Body of pancreas (tissue), 4 donors: Measurements from ENCODE around the gene RHBDL1. TPM values are rescaled to one million over a fixed set of nuclear protein-coding genes. Genes with fewer than 3 reads are reported as not detected.

Experiments
- ATAC-seq: fragments of 150-250 bp; one replicate; pipeline ENCODE4 v1.9.1; 2016
- DNase-seq, 4 donors: peaks; one replicate each; pipeline ENCODE4 v3.0.0-alpha.2; 2019
- H3K27ac ChIP-seq, 4 donors: fragments of 200-600 bp; sonication (generic); 1 replicate in 3 of 4; 2 replicates in 1 of 4; pipeline versions ENCODE4 v1.5.1 to v1.6.1; 2016 to 2019; ENCODE audit warnings: mild to moderate bottlenecking in 1 of 4, mixed read lengths in 1 of 4, moderate library complexity in 1 of 4
- H3K27me3 ChIP-seq, 2 donors: fragments of 200-600 bp; sonication (generic); one replicate each; pipeline ENCODE4 v1.6.0; 2016; ENCODE audit warnings: mild to moderate bottlenecking in 1 of 2
- H3K36me3 ChIP-seq, 2 donors: fragments of 200-600 bp; sonication (generic); replicated peaks in 1 of 2; 2 replicates each; pipeline ENCODE4 v1.5.1; 2016; ENCODE audit warnings: low read depth in 2 of 2; ENCODE audit not compliant: insufficient read depth in 1 of 2
- H3K4me1 ChIP-seq: fragments of 200-600 bp; sonication (generic); one replicate; pipeline ENCODE4 v1.6.0; 2016
- H3K4me3 ChIP-seq, 2 donors: fragments of 200-600 bp; sonication (generic); 1 replicate in 1 of 2; 2 replicates in 1 of 2; pipeline ENCODE4 v1.5.1; 2016 to 2019
- H3K9me3 ChIP-seq, 3 donors: fragments of 200-600 bp; sonication (generic); 1 replicate in 2 of 3; 2 replicates in 1 of 3; pipeline ENCODE4 v1.5.1; 2016
- CTCF ChIP-seq, 7 experiments: fragments of 450-650 bp in 4 of 7; fragments of 200-600 bp in 3 of 7; sonication (generic) in 3 of 7; IDR thresholded peaks; one replicate each; pipeline ENCODE4 v1.5.1; 2016 to 2019; ENCODE audit warnings: antibody characterized with exemption in 7 of 7
- POLR2A ChIP-seq, 3 donors: fragments of 450-650 bp; IDR thresholded peaks; one replicate each; pipeline ENCODE4 v1.6.1; 2016; ENCODE audit warnings: antibody characterized with exemption in 3 of 3, mild to moderate bottlenecking in 2 of 3
- WGBS, 2 donors: methylation state at CpG; one replicate each; pipeline ENCODE4 v1.1.5; 2017; 5-methylcytosine and 5-hydroxymethylcytosine counted together
- intact Hi-C: fragments of 100-400 bp; cut with DNase I; formaldehyde crosslinking; loops from one replicate; pipeline ENCODE4 v1.15.1; 2023
- total RNA-seq, 2 donors: library from RNA; depleted of rRNA; stranded (reverse); fragments of >200 nt; gene quantifications; one replicate each; pipeline ENCODE4 v1.1.0, GENCODE V29; 2016

RHBDL1 gene
- total RNA-seq, 2 donors from 2014 or later = 1.8 to 4.3 TPM

GRCh38 chr16:630815-631405 lies 44.6 kb upstream of the RHBDL1 start, which contains the start of gene WFIKKN1:
TSS of gene WFIKKN1 (plus strand) at chr16:630985. CDS start at chr16:631254, 269 bp downstream.
- H3K4me1 ChIP-seq = peaks cover 27% of the 10 kb centered on the region
- H3K4me3 ChIP-seq = no peak within 1 kb of the TSS
- WGBS, 2 donors = 3 to 8% methylated on average over 4 to 20 of the region's 23 CpGs
- peaks cover 4 to 6% of the 10 kb centered on the region in 2 donors for H3K36me3 ChIP-seq
- no peak for TF ChIP-seq POLR2A (IDR thresholded peaks at IDR 0.05)
- TF ChIP-seq CTCF (IDR thresholded peaks at IDR 0.05) = no peak
- no peaks in the 10 kb centered on the region for H3K27me3 ChIP-seq
- no peak within 1 kb of the TSS for H3K27ac ChIP-seq
- DNase-seq = peak; percentile 52 to 77 (median 62)
- intact Hi-C loops = no loop called here
- peak; percentile 38 for ATAC-seq
- H3K9me3 ChIP-seq = no peaks in the 10 kb centered on the region

DNA sequence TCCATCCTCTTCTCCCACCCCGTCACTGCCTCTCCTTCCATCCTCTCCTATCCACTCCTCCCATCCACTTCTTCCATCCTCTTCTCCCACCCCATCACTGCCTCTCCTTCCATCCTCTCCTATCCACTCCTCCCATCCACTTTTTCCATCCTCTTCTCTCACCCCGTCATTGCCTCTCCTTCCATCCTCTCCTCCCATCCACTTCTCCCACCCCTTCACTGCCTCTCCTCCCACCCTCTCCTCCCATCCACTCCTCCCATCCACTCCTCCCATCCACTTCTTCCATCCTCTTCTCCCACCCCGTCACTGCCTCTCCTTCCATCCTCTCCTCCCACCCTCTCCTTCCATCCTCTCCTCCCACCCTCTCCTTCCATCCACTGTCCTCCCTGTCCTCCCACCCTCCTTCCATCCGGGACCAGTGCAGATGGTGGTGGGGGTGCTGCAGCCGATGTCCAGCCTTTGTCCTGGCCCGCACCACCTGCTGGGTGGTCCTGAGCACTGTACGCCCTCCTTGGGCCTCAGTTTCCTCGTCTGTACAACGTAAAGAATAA lies 43.6 kb upstream of the RHBDL1 start:
- Histone ChIP-seq H3K9me3 (no peaks in the 10 kb centered on the region), H3K4me3 (no peak overlapping the region), H3K36me3 (peaks cover 4 to 6% of the 10 kb centered on the region in 2 donors), H3K27ac (no peak overlapping the region), H3K27me3 (no peaks in the 10 kb centered on the region), H3K4me1 (peaks cover 28% of the 10 kb centered on the region)
- intact Hi-C loops = no loop called here
- no peak for DNase-seq
- TF ChIP-seq CTCF (IDR thresholded peaks at IDR 0.05) (no peak), POLR2A (IDR thresholded peaks at IDR 0.05) (no peak)
- 33 to 40% methylated on average over 9 of the region's 9 CpGs for WGBS, 2 donors
- ATAC-seq = no peak

- Histone ChIP-seq H3K9me3 (no peaks in the 10 kb centered on the region), H3K27me3 (no peaks in the 10 kb centered on the region), H3K27ac (no peak overlapping the region), H3K4me1 (peaks cover 34% of the 10 kb centered on the region), H3K4me3 (no peak overlapping the region), H3K36me3 (peaks cover under 1 to 4% of the 10 kb centered on the region in 2 donors)
- no peak for ATAC-seq
- peak in 1 of 4 donors; percentile 12 for DNase-seq
- TF ChIP-seq CTCF (IDR thresholded peaks at IDR 0.05) = no peak
- TF ChIP-seq POLR2A (IDR thresholded peaks at IDR 0.05) = no peak
- 95 to 99% methylated on average over 14 to 52 of the region's 67 CpGs for WGBS, 2 donors
- intact Hi-C loops = no loop called here
These were observed 42.8 kb upstream of the RHBDL1 start for GRCh38 chr16:632486-633335.

DNA sequence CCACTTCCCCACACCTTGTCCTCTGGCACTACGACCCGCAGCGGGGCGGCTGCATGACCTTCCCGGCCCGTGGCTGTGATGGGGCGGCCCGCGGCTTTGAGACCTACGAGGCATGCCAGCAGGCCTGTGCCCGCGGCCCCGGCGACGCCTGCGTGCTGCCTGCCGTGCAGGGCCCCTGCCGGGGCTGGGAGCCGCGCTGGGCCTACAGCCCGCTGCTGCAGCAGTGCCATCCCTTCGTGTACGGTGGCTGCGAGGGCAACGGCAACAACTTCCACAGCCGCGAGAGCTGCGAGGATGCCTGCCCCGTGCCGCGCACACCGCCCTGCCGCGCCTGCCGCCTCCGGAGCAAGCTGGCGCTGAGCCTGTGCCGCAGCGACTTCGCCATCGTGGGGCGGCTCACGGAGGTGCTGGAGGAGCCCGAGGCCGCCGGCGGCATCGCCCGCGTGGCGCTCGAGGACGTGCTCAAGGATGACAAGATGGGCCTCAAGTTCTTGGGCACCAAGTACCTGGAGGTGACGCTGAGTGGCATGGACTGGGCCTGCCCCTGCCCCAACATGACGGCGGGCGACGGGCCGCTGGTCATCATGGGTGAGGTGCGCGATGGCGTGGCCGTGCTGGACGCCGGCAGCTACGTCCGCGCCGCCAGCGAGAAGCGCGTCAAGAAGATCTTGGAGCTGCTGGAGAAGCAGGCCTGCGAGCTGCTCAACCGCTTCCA lies 42.0 kb upstream of the RHBDL1 start:
- Histone ChIP-seq H3K36me3 (peaks cover 0 to 2% of the 10 kb centered on the region in 2 donors), H3K4me3 (no peak overlapping the region), H3K4me1 (peaks cover 41% of the 10 kb centered on the region), H3K9me3 (no peaks in the 10 kb centered on the region), H3K27me3 (no peaks in the 10 kb centered on the region), H3K27ac (no peak overlapping the region)
- intact Hi-C loops = no loop called here
- 97 to 100% methylated on average over 26 to 65 of the region's 74 CpGs for WGBS, 2 donors
- DNase-seq (peak in 1 of 4 donors; percentile 14), ATAC-seq (no peak)
- TF ChIP-seq CTCF (IDR thresholded peaks at IDR 0.05) (no peak), POLR2A (IDR thresholded peaks at IDR 0.05) (no peak)
